Endothelial cell of umbilical vein (primary cell): ENCODE results near the gene FAM53A.

Source experiments
- CTCF ChIP-seq, 2 donors: IDR thresholded peaks; 1 replicate in 1 of 2; 2 replicates in 1 of 2; pipeline ENCODE4 v1.5.1; 2011; ENCODE audit warnings: low read length in 2 of 2, mild to moderate bottlenecking in 2 of 2, moderate library complexity in 2 of 2, control low read depth in 1 of 2, inconsistent platforms in 1 of 2, low read depth in 1 of 2; ENCODE audit not compliant: insufficient read depth in 1 of 2; ENCODE audit errors: extremely low read depth in 1 of 2
- EZH2 ChIP-seq: IDR thresholded peaks from 2 replicates; pipeline ENCODE4 v1.6.1; 2012; ENCODE audit warnings: borderline replicate concordance, low read depth, mild to moderate bottlenecking, moderate library complexity, low read length, inconsistent platforms; ENCODE audit not compliant: severe bottlenecking
- POLR2A ChIP-seq: IDR thresholded peaks from 2 replicates; pipeline ENCODE4 v1.6.1; 2012; ENCODE audit warnings: low read depth, mild to moderate bottlenecking, control low read depth, low read length

DNA sequence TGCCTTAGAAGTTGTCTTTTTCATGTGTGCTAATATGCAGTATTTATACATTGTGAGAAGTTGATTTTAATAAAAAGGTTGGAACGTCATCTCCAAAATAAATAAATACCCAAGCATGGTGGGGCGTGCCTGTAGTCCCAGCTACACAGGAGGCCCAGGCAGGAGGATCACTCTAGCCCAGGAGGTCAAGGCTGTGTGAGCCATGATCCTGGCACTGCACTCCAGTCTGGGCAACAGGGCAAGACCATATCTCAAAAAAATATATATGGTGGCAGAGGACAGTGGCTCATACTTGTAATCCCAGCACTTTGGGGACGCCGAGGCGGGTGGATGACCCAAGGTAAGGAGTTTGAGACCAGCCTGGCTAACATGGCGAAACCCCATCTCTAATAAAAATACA lies 21.6 kb upstream of the FAM53A start:
- TF ChIP-seq POLR2A (no peak), CTCF (IDR thresholded peaks at IDR 0.05; ENCODE audit: extremely low read depth in 1 of 2, insufficient read depth in 1 of 2, low read depth in 1 of 2, low read length in 2 of 2) (no peak), EZH2 (no peak)
